Hematopoietic multipotent progenitor cell treated with erythropoietin and hydrocortisone succinate and interleukin-3 and kit ligand, for 6 days (in vitro differentiated cells): ENCODE results near the gene PHYHD1.
"Not testable (repeated sequence)": the region's sequence is repeated elsewhere in the genome, so short reads cannot be mapped to it uniquely, and the experiment has no call there.

Source experiments
- DNase-seq: peaks from one replicate; pipeline ENCODE4 v3.0.0-alpha.2; 2015

The PHYHD1 gene

DNA sequence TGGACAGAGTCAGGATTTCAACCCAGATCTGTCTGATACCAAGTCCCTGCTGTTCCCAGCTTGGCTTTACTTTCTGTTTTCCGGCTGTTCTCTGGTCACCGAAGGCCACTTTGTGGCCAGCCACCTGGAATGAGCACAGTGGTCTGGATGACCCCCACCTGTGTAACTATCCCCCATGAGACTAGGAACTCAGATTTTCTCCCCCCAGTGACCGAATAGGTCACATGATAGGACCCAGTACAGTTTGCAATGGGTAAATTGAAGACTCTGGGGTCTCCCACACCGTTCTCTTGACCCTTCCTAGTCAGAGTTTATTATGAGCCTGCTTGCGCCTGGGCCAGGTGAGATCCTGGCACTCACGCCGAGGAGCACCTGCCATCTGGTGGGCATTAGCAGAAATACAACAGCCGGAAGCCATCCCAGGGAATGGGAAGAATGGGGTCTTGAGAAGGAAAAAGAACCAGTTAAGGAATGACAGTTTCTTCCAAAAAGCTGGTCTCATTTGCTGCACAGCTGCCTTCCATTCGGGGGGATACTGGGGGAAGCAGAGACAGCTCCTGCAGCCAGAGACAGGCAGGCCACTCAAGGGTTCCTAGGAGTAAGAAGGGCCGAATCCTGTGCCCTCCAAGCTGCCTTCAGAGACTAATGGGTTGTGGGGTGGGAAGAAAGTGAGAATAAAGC, 7.1 kb downstream of the PHYHD1 start:
- peak; percentile 69 for DNase-seq

DNA sequence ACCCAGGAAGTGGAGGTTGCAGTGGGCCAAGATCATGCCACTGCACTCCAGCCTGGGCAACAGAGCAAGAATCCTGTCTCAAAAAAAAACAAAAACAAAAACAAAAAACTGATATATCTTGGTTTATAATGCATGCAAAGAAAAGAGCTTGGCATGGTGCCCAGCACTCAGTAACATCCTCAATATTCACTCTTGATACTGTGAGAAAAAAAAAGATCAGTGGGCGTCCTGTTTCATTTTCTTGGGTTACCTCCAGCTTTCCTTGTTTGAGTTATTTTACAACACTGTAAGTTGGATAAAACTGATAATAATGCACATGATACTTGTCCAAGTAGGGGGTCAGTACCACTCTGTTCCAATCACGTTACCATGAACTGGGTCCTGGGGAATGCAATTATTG, 7.8 kb downstream of the PHYHD1 start:
- no peak for DNase-seq

DNA sequence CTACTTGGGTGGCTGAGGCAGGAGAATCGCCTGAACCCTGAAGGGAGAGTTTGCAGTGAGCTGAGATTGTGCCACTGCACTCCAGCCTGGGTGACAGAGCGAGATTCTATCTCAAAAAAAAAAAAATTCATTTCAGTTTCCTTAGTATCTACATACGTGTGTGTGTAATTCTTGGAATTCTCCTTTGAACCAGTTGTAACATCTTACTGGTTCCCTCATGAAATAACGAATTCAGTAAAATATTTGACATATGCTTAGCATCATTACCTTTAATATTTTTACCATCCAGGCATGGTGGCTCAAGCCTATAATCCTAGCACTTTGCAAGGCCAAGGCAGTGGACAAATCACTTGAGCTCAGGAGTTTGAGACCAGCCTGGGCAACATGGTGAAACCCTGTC, 8.8 kb downstream of the PHYHD1 start:
- DNase-seq, result no peak

DNA sequence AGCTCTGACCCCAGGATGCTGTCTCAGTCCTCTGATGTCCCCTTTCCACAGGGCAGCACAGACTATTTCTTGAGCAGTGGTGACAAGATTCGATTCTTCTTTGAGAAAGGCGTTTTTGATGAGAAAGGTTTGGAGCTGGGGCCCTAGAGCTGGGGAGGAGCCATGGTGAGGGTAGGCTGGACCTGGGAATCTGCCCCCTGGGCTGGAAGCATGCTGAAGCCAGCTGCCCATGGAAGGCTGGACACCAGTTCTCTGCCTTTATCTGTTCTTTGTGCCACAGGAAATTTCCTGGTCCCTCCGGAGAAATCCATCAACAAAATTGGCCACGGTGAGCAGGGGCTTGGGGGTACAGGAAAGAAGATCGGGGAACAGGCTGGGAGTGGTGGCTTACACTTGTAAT, 12.9 kb downstream of the PHYHD1 start:
- no peak for DNase-seq

DNA sequence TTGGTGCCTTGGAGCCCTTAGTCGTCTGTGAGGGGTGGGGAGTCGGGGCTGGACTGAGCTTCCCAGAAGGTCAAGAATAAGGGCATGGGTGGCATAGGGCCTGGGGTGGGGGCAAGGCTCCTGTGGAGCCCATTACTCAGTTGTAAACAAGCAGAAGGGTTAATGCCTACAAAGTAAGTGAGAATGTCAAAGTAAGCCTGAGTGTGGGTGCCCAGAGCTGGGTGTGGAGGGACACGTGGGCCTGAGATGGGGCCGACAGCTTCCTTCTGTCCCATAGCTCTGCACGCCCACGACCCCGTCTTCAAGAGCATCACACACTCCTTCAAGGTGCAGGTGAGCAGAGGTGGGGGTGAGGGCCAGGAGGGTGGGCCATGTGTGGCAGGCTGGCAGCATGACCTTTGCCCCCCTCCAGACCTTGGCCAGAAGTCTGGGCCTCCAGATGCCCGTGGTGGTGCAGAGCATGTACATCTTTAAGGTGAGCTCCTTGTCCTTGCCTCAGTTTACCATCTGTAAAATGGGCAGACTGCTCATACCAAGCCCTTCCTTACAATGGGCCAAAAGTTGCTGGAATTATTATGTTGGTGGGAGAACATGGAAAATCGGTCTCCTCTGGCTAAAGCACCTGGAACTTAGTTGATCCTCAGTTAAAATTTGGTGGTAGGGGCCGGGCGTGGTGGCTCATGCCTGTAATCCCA, 15.5 kb downstream of the PHYHD1 start:
- no peak for DNase-seq

DNA sequence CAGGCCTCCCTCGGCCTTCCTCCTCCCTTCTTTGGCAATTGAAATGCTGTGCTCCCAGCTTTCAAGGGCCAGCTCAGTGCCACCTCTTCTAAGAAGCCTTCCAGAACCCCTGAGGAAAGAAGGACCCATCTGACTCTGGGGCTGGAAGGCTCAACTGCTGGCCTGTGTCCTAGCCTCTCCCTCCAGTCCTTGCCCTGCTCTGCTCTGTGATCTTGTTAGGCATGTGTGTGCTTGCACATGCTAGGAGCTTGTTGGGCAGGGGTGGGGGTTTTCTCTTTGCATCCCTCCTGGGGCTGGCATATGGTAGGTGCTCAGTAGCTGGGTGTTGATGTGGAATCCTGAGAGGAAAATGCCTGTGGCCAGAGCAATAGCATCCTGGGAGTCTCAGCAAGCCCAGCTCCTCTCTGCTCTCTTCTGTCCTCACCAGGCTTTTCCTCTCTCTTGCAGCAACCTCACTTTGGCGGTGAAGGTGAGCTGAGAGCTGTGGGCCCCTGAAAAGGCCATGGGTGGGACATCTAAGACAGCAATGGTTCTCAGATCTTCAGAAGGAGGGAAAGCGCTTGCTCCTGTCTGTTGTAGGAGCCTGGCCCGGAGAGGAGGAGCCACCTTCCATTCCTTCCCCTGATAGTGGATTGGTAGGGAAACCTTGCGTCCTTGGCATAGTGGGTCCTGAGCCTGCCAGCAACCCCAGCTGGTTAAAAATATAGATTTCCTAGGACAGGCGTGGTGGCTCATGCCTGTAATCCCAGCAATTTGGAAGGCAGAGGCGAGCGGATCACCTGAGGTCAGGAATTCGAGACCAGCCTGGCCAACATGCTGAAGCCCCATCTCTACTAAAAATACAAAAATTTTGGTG, 16.8 kb downstream of the PHYHD1 start:
- no peak for DNase-seq

DNA sequence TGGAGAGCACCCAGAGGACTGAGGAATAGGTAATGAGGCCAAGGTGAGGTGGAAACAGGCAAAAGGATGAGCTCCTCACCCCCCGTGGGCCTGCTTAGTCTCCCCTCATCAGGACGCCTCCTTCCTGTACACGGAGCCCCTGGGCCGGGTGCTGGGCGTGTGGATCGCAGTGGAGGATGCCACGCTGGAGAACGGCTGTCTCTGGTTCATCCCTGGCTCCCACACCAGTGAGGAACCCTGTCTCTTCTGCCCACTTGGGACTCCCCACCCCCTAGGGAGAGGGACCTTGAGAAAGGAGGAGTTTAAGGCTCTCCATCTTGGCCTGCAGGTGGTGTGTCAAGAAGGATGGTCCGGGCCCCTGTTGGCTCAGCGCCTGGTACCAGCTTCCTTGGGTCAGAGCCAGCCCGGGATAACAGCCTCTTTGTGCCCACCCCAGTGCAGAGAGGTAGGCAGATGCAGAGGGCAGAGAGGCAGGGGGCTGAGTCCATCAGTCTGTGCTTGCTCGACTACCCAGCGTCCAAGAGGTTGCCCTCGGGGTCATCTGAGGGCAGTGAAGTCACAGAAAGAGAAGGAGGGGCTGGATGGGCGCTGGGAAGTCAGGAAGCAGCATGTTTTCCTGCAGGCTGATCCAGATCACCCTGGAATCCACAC, 19.6 kb downstream of the PHYHD1 start:
- no peak for DNase-seq

DNA sequence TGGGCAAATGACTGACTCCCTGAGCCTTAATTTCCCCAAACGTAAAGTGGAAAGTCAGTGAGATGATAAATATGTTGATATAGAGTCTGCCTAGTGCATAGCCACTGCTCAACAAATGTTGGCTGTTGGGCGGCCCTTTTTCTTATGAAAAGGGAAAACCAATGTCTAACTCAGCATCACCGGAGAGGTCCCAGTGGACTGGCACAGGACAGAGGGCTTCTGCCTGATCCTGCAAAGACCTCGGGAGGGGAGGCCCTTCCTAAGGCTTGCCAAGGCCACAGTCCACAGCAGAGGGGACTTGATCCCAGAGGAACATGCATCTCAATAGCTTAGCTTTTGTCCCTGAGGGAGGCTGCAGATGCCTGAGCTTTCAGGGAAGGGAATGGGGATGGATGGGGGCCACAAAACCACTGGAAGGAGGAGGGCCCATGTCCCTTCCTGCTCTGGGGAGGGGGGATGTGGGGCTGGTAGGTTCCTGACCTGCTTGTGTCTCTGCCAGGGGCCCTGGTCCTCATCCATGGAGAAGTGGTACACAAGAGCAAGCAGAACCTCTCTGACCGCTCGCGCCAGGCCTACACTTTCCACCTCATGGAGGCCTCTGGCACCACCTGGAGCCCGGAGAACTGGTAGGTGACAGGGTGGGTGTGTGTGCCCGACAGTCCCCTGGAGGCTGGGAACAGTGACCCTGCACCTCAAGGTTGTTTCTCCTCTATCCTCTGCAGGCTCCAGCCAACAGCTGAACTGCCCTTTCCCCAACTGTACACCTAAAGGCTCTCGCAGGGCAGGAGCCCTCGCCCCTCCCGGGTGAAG, 20.4 kb downstream of the PHYHD1 start:
- no peak for DNase-seq

DNA sequence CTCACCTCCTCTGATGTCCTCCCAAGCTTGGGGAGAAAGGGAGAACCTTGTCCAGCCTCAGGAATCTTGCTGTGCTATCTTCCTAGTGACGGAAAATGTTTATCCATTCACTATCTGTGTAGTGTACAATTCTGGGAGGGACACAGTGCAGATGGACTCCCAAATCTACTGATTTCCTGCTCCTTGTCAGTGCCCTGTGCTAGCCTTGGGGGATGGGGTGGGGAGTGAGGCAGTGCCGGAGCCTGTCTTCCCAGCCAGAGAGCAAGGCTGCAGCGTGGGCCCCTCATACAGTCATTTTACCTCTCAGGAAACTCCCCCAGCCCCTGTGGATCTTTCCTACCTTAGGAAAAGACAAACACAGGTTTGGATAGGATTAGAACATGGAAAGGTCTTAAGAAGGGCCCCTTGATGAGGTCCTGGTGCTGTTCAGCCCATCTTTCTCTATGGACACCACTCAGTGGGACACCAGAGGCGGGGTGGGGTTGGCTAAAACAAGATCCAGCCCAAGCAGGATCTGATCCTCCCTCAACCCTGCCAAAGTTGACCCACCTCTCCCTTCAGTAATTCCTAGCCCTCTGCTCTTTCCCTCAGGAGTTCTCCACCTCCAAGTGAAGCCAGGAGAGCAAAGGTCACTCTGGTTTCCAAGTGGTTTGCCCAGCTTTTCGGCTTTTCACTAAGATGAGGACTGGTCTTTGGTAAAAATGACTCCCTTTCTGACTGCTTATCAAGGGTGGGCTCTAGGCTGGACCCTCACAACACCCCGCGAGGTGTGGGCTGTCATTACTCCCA, 23.2 kb downstream of the PHYHD1 start:
- no peak for DNase-seq

DNA sequence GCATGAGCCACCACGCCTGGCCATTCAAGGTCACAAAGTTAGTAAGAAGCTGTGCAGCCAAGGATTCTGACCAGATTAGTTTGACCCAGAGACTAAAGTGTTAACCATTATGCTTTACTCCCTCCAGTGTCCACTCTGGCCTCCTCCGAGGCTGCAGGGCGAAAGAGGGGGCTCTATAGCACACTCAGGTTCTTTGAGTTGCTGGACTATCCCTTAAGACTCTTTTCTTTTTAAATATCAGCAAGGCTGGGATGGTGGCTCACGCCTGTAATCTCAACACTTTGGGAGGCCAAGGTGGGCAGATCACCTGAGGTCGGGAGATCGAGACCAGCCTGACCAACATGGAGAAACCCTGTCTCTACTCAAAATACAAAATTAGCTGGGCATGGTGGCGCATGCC, 24.2 kb downstream of the PHYHD1 start:
- not testable (repeated sequence) for DNase-seq

DNA sequence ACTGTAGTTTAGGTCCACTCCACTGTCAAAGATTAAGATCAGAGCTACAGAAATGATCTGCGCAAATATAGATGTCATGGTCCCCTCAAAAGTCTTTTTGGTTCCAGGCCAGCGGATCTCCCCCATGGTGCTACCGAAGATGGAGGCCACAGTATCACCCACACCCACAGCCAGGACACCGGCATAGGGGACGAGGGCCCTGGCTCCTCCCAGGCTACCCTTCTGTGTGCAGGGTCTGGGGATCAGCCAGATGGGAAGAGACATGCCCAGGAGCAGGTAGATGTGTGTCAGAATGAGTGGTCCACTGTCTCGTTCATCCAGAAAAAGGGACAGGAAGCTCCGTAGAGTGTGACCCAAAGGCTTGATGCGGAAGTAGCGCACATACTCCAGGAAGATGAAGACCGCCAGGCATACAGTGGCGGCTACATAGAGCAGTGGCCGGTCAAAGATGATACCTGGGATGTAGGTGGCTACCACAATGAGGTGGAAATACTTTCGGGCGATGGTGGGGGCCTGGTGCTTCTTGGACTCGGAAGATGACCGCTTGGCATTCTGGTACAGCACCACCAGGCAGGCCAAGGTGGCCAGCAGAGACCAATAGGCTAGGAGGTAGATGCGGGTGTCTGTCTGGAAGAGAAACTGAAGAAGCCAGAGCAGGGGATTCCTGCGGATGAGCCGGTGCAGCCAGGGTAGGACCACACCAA, 25.2 kb downstream of the PHYHD1 start:
- DNase-seq, result no peak

DNA sequence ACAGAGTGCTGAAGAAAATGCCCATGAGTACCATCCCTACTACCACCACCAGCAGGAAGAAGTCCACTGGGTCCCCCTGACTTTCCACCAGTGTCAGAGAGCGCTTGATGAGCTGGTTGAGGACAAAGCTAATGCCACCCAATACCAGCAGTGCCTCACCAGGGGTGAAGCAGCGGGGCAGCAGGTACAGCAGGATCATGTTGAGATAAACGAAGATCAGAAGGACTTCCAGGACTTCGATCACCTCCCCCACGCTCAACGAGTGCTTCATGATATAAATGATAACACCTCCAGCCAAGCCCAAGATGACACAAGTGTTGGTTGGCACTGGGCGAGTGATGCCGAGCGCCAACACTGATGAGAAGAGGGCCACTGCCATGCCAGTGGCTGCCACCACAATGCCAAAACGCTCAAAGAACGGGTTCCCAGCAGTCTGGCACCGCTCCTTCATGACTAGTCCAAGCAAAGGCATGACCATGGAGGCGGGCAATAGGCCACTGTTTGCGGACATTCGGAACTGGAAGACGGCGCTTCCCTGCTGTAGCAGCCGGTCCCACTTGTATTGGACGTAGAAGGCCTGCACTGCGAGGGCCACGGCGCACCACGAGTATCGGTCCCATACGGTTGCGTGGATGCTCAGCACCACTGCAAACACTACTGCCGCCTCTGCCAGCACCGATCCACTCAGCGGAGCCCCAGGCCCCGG, 25.9 kb downstream of the PHYHD1 start:
- peak; percentile 51 for DNase-seq

DNA sequence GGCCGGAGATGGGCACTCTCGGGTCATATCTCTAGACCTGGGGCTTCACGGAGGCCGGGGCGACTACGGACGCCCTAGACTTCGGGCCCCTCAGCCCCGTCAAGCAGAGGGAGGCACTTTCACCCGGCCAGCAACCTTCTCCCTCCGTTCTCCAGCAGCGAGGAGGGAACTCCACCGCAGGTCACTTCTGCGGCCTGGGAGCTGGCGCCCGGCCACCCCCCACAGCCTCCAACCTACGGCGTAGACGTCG, 26.4 kb downstream of the PHYHD1 start:
- no peak for DNase-seq

DNA sequence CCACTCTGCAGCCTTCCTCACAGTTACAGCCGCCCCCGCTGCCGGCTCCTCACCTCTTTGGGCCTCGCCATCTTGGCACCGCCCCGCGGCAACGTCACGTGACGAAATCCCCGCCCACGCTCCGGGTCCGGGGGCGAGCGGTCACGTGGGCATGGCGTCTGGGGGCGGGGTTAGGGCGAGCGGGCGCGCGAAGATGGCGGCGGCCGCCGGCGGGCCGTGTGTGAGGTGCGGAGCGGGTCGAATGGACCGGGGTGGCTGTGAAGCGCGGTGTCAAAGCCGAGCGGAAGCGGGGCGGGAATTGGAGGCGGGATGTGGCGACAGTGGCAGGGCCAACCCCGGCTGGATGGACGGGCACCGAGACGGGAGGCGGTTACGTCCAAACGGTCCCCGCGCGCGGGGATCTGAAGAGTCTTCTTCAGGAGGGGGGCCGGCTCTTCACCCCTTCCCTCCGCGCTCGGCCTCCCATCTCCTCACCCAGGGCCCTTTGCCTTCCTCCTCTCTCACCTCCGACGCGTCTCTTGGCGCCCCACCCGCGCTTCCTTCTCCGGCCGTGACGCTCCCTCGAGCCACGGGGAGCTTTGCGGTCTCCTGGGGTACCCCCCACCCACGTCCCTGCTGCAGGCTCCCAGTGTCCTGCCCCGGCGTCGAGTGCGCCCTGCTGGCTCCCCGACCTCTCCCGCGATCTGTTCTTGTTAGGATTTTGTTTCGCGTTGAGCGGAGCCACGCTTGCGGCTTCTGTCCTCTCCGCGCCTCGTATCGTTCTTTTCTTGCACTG, 26.9 kb downstream of the PHYHD1 start, which contains the start of the genes DOLK and NUP188:
Gene DOLK, minus strand, starts transcription at position 77 of the 775 bp plus-strand sequence. CDS start 300 bp downstream, outside the sequence.
Gene NUP188, plus strand, starts transcription at position 173 of the 775 bp plus-strand sequence. Its CDS starts 21 bp downstream, at position 194.
- peak; percentile 96 for DNase-seq

DNA sequence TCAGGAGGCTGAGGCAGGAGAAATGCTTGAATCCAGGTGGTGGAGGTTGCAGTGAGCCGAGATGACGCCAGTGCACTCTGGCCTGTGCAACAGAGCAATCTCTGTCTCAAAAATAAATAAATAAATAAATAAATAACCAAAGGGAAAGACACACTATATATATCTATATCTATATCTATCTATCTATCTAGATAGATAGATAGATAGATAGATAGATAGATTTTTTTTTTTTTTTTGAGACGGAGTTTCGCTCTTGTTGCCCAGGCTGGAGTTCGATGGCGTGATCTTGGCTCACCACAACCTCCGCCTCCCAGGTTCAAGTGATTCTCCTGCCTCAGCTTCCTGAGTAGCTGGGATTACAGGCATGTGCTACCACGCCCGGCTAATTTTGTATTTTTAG, 40.6 kb downstream of the PHYHD1 start:
- not testable (repeated sequence) for DNase-seq

DNA sequence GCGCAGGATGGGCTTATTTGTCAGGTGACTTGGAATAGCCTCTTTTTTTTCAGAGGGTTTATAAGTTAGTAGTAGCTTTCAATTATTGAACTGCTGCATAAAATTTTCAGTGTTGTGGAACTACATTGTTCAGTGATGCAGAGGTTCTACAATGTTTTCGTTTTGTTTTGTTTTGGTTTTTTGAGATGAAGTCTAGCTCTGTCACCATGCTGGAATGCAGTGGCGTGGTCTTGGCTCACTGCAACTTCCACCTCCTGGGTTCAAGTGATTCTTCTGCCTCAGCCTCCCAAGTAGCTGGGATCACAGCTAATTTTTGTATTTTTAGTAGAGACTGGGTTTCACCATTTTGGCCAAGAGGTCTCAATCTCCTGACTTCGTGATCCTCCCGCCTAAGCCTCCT, 48.7 kb downstream of the PHYHD1 start:
- DNase-seq, result no peak

DNA sequence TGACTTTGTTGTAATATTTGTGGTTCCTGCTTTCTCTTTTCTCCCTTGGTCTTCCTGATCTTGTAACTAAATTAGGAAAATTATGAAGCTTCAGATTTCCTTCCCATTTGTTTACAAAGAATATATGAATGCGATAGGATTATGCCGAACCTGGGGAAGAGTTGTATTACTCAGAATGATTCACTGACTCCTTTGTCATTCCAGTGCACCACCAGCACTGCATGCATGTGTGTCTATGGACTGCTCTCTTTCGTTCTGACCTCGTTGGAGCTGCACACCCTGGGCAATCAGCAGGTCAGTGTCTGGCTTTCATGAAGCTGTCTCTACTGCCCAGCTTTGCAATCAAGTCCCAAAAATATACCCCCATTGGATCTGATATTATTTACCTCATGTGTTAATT, 52.2 kb downstream of the PHYHD1 start:
- DNase-seq, result no peak

DNA sequence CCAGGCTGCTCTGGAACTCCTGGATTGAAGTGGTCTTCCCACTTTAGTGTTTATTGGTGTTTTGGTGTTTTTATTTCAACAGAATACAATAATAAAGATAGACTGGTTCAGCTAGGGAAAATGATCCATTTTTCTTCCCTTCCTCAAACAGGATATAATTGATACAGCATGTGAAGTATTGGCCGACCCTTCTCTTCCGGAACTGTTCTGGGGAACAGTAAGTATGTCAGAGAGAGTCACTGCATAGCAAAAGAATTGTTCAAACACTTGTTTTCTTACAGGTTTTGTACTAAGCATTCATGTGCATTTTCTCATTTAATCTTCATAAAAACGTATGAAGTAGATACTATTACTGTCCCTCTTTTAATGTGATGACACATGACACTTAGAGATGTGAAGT, 58.3 kb downstream of the PHYHD1 start:
- no peak for DNase-seq

DNA sequence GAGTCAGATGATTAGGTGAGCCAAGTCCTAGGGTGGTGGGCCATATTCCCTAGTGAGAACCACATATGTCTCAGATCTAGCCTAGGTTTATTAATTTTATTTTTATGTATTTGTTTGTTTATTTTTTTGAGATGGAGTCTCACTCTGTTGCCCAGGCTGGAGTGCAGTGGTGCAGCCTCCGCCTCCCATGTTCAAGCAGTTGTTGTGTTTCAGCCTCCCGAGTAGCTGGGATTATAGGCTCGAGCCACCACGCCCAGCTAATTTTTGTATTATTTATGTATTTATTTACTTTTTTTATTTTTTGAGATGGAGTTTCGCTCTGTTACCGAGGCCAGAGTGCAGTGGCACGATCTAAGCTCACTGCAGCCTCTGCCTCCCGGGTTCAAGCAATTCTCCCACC, 62.8 kb downstream of the PHYHD1 start:
- no peak for DNase-seq
